Stimulated activated CD8-positive, alpha-beta memory T cell treated with anti-CD3 and anti-CD28 coated beads, Interleukin-12 subunit alpha, Interleukin-12 subunit beta, amount 100 ng/mL, for 1 hour (primary cell): ENCODE data around the gene BBS5.
"Not testable (repeated sequence)": the region's sequence is repeated elsewhere in the genome, so short reads cannot be mapped to it uniquely, and the experiment has no call there.

ENCODE experiments used
- DNase-seq: peaks from one replicate; pipeline ENCODE4 v3.0.0-alpha.2; 2020; ENCODE audit warnings: low read depth

Gene BBS5

DNA sequence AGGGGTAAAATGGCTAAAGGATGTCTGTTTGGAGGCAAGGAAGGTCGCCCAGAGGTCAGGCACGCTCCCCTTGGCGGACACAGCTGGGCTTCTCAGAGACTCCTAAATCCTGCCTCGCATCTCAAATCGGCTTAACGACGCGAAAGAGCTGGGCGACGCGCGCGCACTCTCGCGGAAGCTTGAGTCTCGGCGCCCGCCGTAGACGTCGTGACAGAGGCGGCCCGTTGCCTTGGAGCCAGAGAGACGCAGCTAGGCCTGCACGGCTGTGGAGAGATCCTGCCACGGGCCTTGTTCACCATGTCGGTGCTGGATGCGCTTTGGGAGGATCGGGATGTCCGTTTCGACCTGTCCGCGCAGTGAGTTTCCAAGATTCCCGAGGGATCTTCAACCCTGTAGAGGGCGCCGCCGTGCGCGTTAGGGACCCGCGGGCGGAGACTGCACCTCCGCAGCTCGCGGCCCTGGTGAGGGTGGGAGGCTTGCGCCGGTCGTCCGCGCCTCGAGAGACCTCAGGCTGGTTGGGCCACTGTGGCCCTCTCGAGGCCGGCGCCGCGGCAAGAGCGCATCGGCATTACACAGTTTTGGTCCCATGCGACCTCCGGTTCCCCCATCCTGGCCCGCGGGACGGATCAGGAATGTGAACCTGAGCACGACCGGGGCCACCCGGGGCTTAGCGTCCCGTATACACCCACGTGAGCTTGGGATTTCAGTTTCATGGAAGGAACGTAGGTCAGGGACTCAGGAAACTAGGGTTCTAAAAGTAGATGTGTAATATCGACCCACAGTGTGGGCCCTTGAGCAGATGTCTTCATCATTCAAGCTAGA lies at the start of gene BBS5:
Gene BBS5, plus strand, starts transcription at position 238 of the 822 bp plus-strand sequence. Its CDS starts 60 bp downstream, at position 298.
- peak; percentile 46 for DNase-seq

DNA sequence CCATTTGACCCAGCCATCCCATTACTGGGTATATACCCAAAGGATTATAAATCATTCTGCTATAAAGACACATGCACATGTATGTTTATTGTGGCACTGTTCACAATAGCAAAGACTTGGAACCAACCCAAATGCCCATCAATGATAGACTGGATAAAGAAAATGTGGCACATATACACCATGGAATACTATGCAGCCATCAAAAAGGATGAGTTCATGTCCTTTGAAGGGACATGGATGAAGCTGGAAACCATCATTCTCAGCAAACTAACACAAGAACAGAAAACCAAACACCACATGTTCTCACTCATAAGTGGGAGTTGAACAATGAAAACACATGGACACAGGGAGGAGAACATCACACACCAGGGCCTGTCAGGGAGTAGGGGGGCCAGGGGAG lies 47.5 kb upstream of the BBS5 start:
- not testable (repeated sequence) for DNase-seq

DNA sequence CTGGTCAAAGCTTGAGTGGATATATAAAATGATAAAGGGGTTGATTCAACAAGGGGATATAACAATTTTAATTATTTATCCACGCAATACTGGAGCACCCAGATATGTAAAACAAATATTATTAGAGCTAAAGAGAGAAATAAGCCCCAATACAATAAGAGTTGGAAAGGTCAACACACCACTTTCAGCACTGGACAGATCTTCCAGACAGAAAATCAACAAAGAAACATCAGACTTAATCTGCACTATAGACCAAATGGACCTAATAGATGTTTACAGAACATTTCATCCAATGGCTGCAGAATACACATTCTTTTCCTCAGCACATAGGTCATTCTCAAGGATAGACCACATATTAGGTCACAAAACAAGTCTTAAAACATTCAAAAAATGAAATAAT lies 45.1 kb upstream of the BBS5 start:
- not testable (repeated sequence) for DNase-seq

DNA sequence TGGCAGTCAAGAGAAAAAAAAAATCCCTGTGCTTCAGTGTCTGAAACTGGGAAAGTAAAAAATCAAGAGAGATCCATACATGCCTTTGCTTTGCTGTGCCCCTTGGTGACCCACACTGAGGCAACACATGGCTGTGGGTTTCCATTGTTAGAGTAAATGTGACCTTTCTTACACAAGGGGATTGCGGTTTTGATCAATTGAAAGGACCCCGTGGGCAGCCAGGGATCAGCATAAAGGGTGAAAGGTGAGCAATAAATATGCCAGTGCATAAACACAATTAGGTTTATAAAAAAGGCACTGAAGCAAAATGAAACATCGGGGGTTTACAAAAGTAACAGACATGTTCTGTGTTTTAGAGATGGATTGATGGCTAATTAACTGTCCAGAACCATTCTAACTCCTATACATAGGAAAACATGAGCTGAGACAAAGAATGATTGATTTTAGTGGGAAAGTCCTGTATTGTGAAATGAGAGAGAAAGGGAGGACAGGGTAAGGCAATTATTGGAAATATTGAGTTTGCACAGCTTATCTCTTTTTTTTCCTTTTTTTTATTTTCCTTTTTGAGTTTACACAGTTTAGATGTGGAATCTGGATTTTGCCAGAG lies 40.7 kb upstream of the BBS5 start:
- DNase-seq = no peak

DNA sequence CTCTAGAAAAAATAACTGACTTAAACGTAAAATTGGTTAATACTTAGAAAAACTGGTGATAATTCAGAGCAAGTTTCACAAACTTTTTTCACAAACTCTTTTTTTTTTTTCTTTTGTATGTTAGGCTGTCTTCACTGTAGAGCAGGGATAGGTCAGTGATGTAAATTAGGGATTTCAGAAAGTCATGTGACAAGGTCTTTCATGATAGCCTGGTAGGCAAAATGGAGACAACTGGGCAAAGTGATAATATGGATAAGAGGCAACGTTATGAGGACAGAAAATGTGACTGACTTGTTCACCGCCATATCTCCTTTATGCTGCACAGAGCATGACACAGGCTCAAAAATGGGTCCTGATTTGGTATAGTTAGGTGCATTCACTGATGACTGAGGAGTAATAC lies 39.4 kb upstream of the BBS5 start:
- DNase-seq = no peak

DNA sequence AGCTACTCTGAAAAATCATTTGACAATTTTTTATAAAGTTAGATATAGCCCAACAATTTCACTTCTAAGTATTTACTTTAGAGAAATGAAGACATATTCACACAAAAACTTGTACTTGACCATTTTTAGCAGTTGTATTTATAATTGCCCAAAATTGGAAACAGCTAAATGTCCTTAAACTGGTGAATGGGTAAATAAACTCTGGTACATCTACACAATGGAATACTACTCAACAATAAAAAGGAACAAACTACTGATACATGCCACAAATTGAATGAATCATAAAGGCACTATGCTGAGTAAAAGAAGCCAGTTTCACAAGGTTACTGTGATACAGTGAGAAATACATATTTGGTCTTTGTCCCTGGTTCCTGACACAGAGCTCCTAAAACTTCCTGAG lies 32.8 kb upstream of the BBS5 start:
- DNase-seq = no peak

DNA sequence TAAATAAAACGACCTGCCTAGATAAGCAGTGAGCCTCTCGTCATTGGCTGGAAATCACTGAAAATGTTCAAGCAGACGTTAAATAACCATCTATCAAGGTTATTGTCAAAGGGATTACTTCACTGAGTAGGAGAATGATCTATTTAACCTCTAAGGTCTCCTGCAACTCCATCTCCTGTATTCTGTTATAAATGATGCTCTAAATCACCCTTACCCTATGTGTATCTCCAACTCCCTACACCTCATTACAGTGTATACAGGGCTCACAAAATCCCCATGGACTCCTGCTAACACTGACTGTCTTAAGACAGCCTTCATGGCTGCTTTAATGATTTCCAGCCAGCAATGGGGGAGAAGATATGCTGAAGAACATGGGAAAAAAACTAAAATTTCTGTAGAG lies 31.0 kb upstream of the BBS5 start:
- no peak for DNase-seq

DNA sequence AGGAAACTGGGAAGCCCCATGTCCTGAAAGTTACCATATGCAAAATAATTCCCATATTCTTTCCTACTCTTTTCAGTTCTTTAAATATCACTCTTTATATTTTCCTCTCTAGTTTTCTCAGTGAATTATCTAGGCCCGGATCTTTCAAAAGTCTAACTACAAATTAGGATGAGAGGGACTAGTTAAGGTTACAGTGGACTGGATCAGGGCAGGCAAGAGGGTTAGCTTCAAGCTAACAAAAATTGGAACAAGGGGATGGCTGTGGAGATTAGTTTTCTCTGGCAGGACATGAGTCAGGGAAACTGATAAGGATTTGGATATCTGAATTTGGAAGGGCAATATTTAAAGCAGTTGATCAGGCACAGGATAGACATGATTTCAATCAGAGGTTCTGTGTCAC lies 30.4 kb upstream of the BBS5 start:
- DNase-seq = no peak

DNA sequence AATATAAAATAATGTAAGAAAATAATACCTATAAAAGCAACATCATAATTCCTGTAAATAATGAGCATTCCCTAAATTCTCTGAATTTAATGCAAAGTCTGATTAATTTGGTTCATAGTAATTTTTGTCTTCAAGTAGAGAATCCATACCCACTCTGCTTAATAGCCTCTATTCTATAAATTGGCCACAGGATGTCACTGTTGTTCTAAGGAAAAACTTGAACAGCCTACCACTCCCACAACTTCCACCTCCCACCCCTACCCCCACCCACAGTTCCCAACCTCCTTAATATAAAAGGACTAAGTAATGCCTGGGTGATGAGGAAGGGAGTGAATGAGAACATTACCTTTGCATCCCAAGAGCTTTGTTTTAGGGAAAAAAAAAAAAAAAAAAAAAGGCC lies 27.2 kb upstream of the BBS5 start:
- DNase-seq = no peak

DNA sequence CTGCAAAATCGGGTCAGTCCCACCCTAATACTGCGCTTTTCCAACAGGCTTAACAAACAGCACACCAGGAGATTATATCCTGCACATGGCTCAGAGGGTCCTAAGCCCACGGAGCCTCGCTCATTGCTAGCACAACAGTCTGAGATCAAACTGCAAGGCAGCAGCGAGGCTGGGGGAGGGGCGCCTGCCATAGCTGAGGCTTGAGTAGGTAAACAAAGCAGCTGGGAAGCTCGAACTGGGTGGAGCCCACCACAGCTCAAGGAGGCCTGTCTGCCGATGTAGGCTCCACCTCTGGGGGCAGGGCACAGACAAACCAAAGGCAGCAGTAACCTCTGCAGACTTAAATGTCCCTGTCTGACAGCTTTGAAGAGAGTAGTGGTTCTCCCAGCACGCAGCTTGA lies 26.2 kb upstream of the BBS5 start:
- DNase-seq = not testable (repeated sequence)

DNA sequence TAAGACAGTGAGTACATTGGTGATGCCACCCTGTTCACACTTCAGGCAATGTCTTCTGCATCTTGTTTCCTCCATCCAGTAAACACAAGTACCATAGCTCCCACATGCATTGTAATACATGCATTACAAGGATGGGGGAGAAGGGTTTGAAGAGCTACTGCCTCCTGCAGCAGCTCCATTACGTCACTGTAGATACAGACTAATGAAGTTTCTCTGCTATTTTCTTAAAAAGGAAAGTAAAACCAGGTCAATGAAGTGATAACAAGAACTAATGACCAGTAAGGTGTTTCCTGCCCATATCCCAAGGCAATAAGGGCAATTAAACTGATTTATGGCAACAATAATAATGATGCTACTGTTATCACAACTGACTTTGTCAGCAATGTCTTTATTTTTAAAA lies 18.2 kb upstream of the BBS5 start:
- no peak for DNase-seq

DNA sequence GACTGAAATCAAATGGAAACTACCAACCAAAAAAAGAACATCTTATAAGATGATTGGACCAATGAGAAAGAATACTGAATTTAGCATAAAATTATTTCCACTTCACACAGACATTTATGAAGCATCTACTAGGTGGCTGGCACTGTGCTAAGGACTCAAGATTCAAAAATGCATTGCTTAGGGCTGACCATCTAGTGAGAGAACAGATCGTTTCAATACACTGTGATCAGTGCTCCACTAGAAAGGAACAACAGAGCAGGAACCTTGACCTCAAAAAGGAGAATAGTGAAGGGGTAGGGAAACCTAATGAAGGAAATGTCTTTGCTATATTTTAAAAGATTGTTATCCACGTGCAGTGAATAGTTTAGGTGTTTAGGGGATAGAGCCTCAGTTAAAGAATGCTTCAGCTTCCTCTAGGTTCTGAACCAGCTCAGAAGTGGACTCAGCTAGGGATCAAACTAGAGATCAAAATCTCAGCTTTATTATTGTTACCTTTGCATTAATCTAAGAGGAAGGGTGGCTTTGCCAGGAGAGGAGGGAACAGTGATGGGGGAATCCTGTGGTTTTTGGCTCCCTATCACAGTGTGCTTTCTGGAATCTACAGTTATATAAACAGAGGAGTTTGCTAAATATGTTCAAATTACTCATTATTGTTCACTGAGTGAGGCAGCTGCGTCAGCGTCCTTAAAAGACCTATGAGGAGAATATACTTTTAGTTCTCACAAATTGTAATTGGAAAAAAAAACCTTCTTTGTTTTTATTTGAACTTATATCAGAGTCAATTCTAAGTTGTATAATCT lies 16.2 kb upstream of the BBS5 start:
- no peak for DNase-seq

DNA sequence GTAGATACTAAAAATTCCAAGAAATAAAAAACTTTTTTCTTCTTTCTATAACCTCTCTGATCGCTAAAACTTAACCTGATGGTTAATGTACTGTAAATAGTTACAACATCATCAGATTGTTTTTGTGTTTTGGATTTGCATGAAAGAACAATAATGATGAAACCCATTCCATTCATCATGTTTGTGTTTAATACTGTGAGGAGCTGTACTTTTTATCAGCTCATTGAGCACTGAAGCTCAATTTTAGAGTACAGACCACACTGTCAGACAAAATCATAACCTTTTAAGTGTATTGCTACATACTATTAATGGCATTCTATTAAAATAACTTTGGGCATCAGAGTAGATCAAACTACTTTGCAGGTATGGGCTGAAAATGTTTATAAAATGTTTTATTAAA lies 14.8 kb upstream of the BBS5 start:
- no peak for DNase-seq

DNA sequence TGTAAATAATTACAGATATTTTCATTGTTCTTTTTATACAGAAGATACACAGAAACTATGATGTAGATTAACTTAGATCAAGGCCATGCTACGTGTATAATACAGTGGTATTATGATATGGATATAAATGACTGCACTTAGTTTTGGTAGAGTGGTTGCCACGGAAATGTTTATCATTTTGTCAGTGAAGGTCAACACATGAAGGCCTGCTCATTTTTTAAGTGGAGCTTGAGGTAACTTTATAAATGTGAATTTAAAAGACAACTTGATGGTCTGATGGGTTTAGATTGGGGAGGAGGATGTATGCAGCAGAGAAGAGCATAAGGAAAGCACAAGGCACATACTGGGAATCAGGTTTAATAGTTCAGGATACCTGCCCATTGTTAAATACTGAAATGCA lies 14.4 kb upstream of the BBS5 start:
- no peak for DNase-seq

DNA sequence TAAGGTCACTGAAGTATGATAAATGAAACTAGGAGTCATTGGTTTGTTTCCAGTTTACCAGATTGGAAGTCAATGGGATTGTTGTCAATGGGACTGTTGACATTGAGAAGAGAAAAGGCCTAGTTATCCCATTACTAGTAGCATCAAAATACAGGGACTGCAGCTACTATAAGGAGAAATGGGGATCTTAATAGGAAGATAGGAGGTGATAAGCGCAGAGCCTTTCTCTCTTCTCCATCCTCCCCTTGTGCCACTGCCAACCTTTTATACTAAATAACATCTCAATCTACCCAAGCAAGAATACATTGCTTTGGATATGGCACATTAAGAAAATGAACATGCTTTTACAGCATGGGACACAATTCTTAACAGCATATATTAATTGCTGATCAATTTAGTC lies 10.5 kb upstream of the BBS5 start:
- DNase-seq = no peak

DNA sequence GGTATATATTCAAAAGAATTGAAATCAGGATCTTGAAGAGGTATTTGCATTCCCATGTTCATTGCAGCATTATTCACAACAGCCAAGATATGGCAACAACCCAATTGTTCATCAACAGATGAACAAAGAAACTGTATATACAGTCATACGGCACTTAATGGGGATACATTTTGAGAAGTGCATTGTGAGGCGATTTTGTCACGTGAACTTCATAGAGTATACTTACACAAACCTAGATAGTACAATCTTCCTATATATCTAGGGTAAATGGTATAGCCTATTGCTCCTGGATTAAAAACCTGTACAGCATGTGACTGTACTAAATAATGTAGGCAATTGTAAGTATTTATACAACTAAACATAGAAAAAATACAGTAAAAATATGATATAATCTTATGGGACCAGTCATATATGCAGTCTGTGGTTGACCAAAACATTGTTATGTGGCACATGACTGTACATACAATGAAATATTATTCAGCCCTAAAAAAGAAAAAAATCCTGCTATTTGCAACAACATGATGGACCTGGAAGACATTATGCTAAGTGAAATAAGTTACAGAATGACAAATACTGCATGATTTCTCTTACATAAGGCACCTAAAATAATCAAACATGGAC lies 9.2 kb upstream of the BBS5 start:
- no peak for DNase-seq

DNA sequence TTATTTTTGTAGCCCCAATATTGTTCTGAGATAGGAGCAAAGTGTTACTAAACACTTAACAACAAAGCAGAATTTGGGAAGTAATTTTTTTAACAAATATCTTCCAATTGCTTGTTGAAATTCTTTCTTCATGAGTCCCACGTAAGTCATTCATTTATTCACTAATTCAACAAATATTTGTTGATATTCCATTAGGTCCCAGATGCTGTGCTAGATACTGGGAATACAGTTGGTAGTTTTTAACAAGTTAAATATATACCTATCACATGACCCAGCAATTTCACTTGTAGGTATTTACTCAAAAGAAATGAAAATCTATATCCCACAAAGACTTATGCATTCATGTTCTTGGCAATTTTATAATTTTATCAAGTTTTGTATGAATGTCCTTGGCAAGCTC lies 7.0 kb upstream of the BBS5 start:
- no peak for DNase-seq

DNA sequence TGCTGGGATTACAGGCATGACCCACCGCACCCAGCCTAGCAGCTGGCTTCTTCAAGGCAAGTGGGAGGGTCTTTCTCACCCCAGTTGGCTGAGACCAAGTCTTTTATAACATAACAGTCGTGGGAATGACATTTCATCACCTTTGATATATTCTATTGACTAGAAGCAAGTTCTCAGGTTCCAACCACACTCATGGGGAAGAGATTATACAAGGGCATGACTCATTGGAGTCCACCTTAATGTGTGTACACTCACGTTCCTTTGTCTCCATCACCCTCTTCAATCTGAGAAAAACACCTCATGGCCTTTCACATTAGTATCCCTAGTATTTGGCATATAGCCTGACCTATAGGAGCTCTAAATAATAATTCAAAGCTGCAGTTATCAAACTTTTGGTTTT lies 2.8 kb upstream of the BBS5 start:
- no peak for DNase-seq

DNA sequence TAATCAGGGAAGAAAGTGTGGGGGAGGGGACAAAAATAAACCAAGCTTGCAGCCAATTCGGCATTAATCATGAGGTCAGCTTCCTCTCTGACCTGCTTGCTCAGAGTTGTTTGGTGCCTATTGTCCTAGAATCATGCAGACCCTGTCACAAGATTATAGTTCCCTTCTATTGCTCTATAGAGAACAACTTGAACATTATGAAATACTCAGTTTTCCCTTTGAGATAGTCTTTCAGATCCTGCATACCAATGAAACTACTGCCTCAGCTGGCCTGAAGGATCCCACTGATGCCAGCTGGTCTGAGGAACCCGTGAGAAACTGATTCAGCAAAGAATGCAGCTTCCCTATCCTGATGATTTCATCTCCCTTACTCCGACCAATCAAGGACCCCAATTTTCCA lies 955 bp upstream of the BBS5 start:
- DNase-seq = no peak

DNA sequence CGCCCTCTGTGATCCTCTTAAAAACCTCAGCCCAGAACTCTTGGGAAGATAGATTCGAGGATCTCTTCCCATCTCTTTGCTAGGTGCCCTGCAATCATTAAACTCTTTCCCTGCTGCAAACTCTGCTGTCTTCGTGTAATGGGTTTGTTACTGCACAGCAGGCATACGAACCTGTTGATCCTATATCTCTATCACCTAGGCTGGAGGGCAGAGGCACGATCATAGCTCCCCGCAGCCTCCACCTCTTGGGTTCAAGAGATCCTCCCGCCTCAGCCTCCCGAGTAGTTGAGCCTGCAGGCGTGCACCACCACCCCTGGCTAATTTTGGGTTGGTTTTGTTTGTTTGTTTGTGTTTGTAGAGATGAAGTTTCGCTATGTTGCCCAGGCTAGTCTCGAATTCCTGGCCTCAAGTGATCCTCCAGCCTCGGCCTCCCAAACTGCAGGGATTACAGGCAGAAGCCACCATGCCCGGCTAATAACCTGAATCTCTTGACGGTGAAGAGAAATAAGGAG lies 493 bp upstream of the BBS5 start:
- DNase-seq = no peak

DNA sequence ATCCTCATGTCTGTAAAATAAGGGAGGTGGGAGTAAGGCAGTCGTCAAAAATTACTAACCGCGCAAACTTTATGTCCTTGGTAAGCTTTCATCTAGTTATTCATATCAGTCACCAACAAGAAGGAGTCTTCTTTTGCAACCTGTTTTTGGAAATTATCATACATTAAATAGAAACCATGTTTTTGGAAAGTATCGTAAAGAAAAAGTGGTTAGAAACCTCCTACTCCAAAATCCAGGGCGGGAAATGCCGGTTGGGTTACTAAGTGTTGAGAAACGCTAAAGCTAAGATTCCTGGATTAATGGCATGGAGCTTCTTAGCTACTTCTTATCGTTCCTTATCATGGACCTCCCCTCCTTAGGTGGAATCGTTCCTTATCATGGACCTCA lies 778 bp downstream of the BBS5 start:
- DNase-seq = no peak

DNA sequence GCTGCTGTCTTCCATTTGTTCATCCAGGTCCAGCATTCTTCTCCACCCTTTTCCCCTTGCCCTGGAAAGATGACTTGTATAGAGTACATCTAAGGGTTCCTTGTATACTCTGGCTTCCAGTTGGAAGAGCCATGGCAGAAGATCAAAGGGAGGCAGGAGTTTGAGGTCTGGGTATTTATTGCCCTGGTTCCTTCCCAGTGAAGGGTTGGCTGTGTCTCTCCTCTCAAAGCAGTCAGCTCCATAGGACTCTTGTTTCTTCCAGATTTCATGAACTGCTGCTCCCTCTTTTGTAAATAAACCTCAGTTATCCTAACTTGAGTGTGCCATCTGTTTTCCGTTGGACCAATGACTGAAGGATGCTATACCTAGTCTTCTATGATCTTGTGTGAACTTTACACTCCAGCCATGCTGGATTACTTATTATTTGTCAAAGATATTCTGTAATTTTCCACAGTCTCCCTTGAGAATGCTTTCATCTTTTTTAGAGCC lies 6.4 kb downstream of the BBS5 start:
- DNase-seq = no peak
